ENCODE data around the gene CLDN4.

The CLDN4 gene

GRCh38 chr7:73844131-73844547 lies 13.3 kb downstream of the CLDN4 start:
- no peak for DNase-seq

GRCh38 chr7:73844848-73845460 lies 14.2 kb downstream of the CLDN4 start:
- DNase-seq, result no peak

- peak in 1 of 2 donors; percentile 6 for DNase-seq
Measured at GRCh38 chr7:73845701-73846195, 15.0 kb downstream of the CLDN4 start.

- DNase-seq, result no peak
Measured at GRCh38 chr7:73847941-73848723, 17.3 kb downstream of the CLDN4 start.

- DNase-seq, result no peak
Measured at GRCh38 chr7:73850781-73851207, 20.0 kb downstream of the CLDN4 start.

GRCh38 chr7:73851410-73852338 lies 20.9 kb downstream of the CLDN4 start:
- no peak for DNase-seq

GRCh38 chr7:73852500-73852899 lies 21.7 kb downstream of the CLDN4 start:
- no peak for DNase-seq

GRCh38 chr7:73856941-73857340 lies 26.1 kb downstream of the CLDN4 start:
- no peak for DNase-seq

- no peak for DNase-seq
Measured at GRCh38 chr7:73858807-73859206, 28.0 kb downstream of the CLDN4 start.

- DNase-seq, result no peak
Measured at GRCh38 chr7:73860859-73861258, 30.1 kb downstream of the CLDN4 start, which contains the start of gene TMEM270. Gene TMEM270, plus strand, starts transcription at chr7:73861159. Its CDS starts 36 bp downstream, at chr7:73861195.

GRCh38 chr7:73861305-73861704 lies 30.5 kb downstream of the CLDN4 start:
- no peak for DNase-seq

- no peak for DNase-seq
Measured at GRCh38 chr7:73864981-73865711, 34.4 kb downstream of the CLDN4 start.

- DNase-seq, result peak in 1 of 2 donors; percentile 24
Measured at GRCh38 chr7:73865738-73866445, 35.1 kb downstream of the CLDN4 start.

GRCh38 chr7:73866446-73866767 lies 35.6 kb downstream of the CLDN4 start:
- no peak for DNase-seq

- DNase-seq, result no peak
Measured at GRCh38 chr7:73869011-73869798, 38.4 kb downstream of the CLDN4 start.

GRCh38 chr7:73870041-73870492 lies 39.3 kb downstream of the CLDN4 start:
- no peak for DNase-seq

GRCh38 chr7:73871163-73872011 lies 40.6 kb downstream of the CLDN4 start:
- DNase-seq, result no peak

GRCh38 chr7:73872056-73872908 lies 41.5 kb downstream of the CLDN4 start:
- no peak for DNase-seq

- DNase-seq, result no peak
Measured at GRCh38 chr7:73876361-73876760, 45.6 kb downstream of the CLDN4 start.
